Ishikawa (cell line): ENCODE results near the gene FZR1.
A peak's percentile ranks its signal among the peaks of the same experiment; 100 is the strongest.

Experiments used
- CEBPB ChIP-seq: IDR thresholded peaks from 2 replicates; pipeline ENCODE4 v1.6.1; 2012
- CREB1 ChIP-seq: IDR thresholded peaks from 2 replicates; pipeline ENCODE4 v1.6.1; 2012; ENCODE audit warnings: low read depth
- EGR1 ChIP-seq: IDR thresholded peaks from 2 replicates; pipeline ENCODE4 v1.6.1; 2012
- EP300 ChIP-seq: IDR thresholded peaks from 2 replicates; pipeline ENCODE4 v1.6.1; 2012; ENCODE audit warnings: borderline replicate concordance
- FOXM1 ChIP-seq: IDR thresholded peaks from 2 replicates; pipeline ENCODE4 v1.6.1; 2012; ENCODE audit warnings: low read depth, borderline replicate concordance
- MAX ChIP-seq: IDR thresholded peaks from 2 replicates; pipeline ENCODE4 v1.6.1; 2012
- NFIC ChIP-seq: IDR thresholded peaks from 2 replicates; pipeline ENCODE4 v1.6.1; 2012
- RAD21 ChIP-seq: IDR thresholded peaks from 2 replicates; pipeline ENCODE4 v1.6.1; 2012; ENCODE audit warnings: low read depth
- TAF1 ChIP-seq: IDR thresholded peaks from 2 replicates; pipeline ENCODE4 v1.6.1; 2012; ENCODE audit warnings: low read depth, mild to moderate bottlenecking
- TCF12 ChIP-seq: IDR thresholded peaks from 2 replicates; pipeline ENCODE4 v1.6.1; 2012; ENCODE audit warnings: low read depth
- TEAD4 ChIP-seq: IDR thresholded peaks from 2 replicates; pipeline ENCODE4 v1.6.1; 2012
- YY1 ChIP-seq: IDR thresholded peaks from 2 replicates; pipeline ENCODE4 v1.6.1; 2012; ENCODE audit warnings: low read depth
- ZBTB7A ChIP-seq: IDR thresholded peaks from 2 replicates; pipeline ENCODE4 v1.6.1; 2012; ENCODE audit warnings: low read depth
- TF ChIP-seq, protein P1 (sequence below): IDR thresholded peaks from 2 replicates; pipeline ENCODE4 v1.6.1; 2012
- TF ChIP-seq, protein P2 (sequence below): IDR thresholded peaks from 2 replicates; pipeline ENCODE4 v1.6.1; 2012; ENCODE audit warnings: low read depth, mild to moderate bottlenecking

FZR1 gene

GRCh38 chr19:3544058-3544376, 37.9 kb downstream of the FZR1 start:
- TF ChIP-seq, protein P1, sequence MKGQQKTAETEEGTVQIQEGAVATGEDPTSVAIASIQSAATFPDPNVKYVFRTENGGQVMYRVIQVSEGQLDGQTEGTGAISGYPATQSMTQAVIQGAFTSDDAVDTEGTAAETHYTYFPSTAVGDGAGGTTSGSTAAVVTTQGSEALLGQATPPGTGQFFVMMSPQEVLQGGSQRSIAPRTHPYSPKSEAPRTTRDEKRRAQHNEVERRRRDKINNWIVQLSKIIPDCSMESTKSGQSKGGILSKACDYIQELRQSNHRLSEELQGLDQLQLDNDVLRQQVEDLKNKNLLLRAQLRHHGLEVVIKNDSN, result no peak
- TF ChIP-seq YY1 (no peak), TCF12 (no peak), CREB1 (no peak), TEAD4 (no peak), TAF1 (no peak), NFIC (no peak), MAX (no peak), EP300 (no peak), EGR1 (no peak), FOXM1 (no peak), ZBTB7A (no peak), RAD21 (no peak), CEBPB (no peak)
- TF ChIP-seq, protein P2, sequence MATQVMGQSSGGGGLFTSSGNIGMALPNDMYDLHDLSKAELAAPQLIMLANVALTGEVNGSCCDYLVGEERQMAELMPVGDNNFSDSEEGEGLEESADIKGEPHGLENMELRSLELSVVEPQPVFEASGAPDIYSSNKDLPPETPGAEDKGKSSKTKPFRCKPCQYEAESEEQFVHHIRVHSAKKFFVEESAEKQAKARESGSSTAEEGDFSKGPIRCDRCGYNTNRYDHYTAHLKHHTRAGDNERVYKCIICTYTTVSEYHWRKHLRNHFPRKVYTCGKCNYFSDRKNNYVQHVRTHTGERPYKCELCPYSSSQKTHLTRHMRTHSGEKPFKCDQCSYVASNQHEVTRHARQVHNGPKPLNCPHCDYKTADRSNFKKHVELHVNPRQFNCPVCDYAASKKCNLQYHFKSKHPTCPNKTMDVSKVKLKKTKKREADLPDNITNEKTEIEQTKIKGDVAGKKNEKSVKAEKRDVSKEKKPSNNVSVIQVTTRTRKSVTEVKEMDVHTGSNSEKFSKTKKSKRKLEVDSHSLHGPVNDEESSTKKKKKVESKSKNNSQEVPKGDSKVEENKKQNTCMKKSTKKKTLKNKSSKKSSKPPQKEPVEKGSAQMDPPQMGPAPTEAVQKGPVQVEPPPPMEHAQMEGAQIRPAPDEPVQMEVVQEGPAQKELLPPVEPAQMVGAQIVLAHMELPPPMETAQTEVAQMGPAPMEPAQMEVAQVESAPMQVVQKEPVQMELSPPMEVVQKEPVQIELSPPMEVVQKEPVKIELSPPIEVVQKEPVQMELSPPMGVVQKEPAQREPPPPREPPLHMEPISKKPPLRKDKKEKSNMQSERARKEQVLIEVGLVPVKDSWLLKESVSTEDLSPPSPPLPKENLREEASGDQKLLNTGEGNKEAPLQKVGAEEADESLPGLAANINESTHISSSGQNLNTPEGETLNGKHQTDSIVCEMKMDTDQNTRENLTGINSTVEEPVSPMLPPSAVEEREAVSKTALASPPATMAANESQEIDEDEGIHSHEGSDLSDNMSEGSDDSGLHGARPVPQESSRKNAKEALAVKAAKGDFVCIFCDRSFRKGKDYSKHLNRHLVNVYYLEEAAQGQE, result no peak

- TF ChIP-seq EP300 (no peak), RAD21 (peak; percentile 61), CEBPB (no peak), TEAD4 (no peak), FOXM1 (no peak), ZBTB7A (no peak), CREB1 (no peak), MAX (0 out of 2 replicates have a peak, but pooled peaks have one; percentile 12), YY1 (no peak)
- TF ChIP-seq, protein P2, result no peak
- TF ChIP-seq, protein P1, result no peak
Observed at GRCh38 chr19:3544742-3545668, 38.9 kb downstream of the FZR1 start.

DNA sequence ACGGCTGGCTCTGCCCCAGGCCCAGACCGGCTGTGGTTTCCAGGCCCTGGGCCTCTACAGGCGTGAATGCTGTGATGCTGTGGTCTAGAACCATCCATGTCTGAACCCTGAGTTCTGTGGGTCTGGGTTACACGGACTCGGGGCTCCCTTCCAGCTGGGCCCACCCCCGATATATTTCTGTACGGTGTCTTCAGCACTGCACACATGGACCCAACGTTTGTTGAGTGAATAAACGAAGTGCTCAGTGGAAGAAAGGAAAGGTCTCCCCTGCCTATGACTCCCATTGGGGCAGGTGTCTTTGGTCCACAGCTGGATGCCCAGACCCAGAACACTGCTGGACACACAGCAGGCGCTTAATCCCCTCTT, 39.5 kb downstream of the FZR1 start:
- no peak for TF ChIP-seq FOXM1
- TF ChIP-seq CREB1, result no peak
- TF ChIP-seq EP300, result no peak
- no peak for TF ChIP-seq CEBPB

DNA sequence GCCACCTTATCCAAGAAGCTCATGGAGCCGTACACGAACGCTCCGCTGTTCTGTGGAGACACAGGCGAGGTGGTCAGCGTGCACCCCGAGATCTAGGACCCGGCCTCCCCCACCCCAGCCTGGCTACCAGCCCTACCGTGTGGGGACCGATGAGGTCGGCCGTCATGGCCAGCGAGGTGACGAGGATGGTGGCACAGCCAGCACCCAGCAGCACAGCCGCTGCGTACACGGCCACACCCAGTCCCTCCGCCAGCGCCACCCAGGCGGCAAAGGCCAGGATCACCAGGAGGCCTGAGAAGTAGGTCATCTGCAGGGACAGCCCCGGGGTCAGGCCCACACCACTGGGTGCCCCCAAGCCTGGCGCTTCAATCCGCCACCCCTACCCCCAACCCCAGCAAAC, 40.0 kb downstream of the FZR1 start:
- TF ChIP-seq TAF1 (no peak), FOXM1 (no peak), CEBPB (no peak), TCF12 (no peak), YY1 (no peak), ZBTB7A (no peak), MAX (no peak), EGR1 (no peak), RAD21 (no peak), CREB1 (no peak), NFIC (no peak), TEAD4 (no peak), EP300 (no peak)
- TF ChIP-seq, protein P2, result no peak
- TF ChIP-seq, protein P1, result no peak
